Pericardium fibroblast (primary cell): ENCODE results near the gene CGNL1. TPM values are rescaled to one million over a fixed set of nuclear protein-coding genes. Genes with fewer than 3 reads are reported as not detected.

Source experiments
- total RNA-seq: library from RNA; depleted of rRNA; stranded (reverse); fragments of >200 nt; gene quantifications from 2 replicates; pipeline ENCODE4 v1.2.3, GENCODE V29; 2015

The CGNL1 gene
- 0.43 and 10.2 TPM in 2 replicates for total RNA-seq

GRCh38 chr15:57375827-57376695 lies at the start of gene CGNL1:
Gene CGNL1, plus strand, starts transcription at chr15:57376505. Its CDS starts 61,495 bp downstream, at chr15:57438000.

GRCh38 chr15:57591822-57592367 lies 215.6 kb downstream of the CGNL1 start, which contains the start of gene MYZAP:
Gene MYZAP, plus strand, starts transcription at chr15:57591904. Its CDS starts 131 bp downstream, at chr15:57592035.

Other genes with a start within 250 kb of the CGNL1 start
- gene MYZAP, start 215.4 kb downstream of the CGNL1 start, total RNA-seq, result 0.35 and 0.68 TPM in 2 replicates